K562 (cell line): ENCODE data around the gene EPHA10.

Experiments
- EZH2 ChIP-seq: IDR thresholded peaks from 2 replicates; pipeline ENCODE4 v1.6.1; 2012; ENCODE audit warnings: low read depth, mild to moderate bottlenecking, inconsistent platforms, low read length, borderline replicate concordance
- ID3 ChIP-seq, 2 experiments: fragments of 250-450 bp in 1 of 2; fragments of 450-650 bp in 1 of 2; sonication (Bioruptor Pico) in 1 of 2; IDR thresholded peaks; 2 replicates each; pipeline versions ENCODE4 v1.6.1 to v1.8.0; 2016 to 2021; ENCODE audit warnings: mild to moderate bottlenecking in 2 of 2, moderate library complexity in 2 of 2, missing compliant biosample characterization in 1 of 2, missing genetic modification characterization in 1 of 2
- KDM1A ChIP-seq, 2 experiments: fragments of 450-650 bp; IDR thresholded peaks; 2 replicates each; pipeline ENCODE4 v1.6.1; 2016; ENCODE audit warnings: mild to moderate bottlenecking in 2 of 2
- KLF10 ChIP-seq: fragments of 250-450 bp; sonication (Bioruptor Pico); IDR thresholded peaks from 2 replicates; pipeline ENCODE4 v1.6.1; 2021; ENCODE audit warnings: matching md5 sums
- SMAD1 ChIP-seq: fragments of 150-350 bp; IDR thresholded peaks from 2 replicates; pipeline ENCODE4 v1.6.1; 2014; ENCODE audit warnings: low read length, low read depth; ENCODE audit not compliant: partially characterized antibody
- ZFX ChIP-seq: sonication (generic); formaldehyde crosslinking; IDR thresholded peaks from 2 replicates; pipeline ENCODE4 v1.8.0; 2022; ENCODE audit warnings: mild to moderate bottlenecking, missing genetic modification reagents, moderate library complexity
- ZNF785 ChIP-seq: fragments of 250-450 bp; sonication (Bioruptor Pico); IDR thresholded peaks from 2 replicates; pipeline ENCODE4 v1.4.0; 2020; ENCODE audit warnings: mild to moderate bottlenecking

GRCh38 chr1:37776946-37777516, 12.1 kb upstream of the EPHA10 start:
- TF ChIP-seq ID3 (CRISPR knock-in tag; IDR thresholded peaks at IDR 0.05) (no peak), ID3 (tag; IDR thresholded peaks at IDR 0.05) (no peak), KLF10 (CRISPR knock-in tag) (no peak), ZFX (CRISPR knock-in tag) (no peak), ZNF785 (CRISPR knock-in tag) (no peak), EZH2 (no peak), KDM1A (IDR thresholded peaks at IDR 0.05) (no peak), SMAD1 (no peak)
